Aorta (tissue), 5 donors: ENCODE measurements around the gene GP1BB. TPM values are rescaled to one million over a fixed set of nuclear protein-coding genes. Genes with fewer than 3 reads are reported as not detected.

Source experiments
- ATAC-seq: fragments of 200-7000 bp; cut with Tn5 transposase; one replicate; pipeline ENCODE4 v1.9.1; 2022; ENCODE audit warnings: moderate library complexity; ENCODE audit not compliant: low FRiP score
- DNase-seq, 2 donors: peaks; one replicate each; pipeline ENCODE4 v3.0.0-alpha.2; 2020
- H3K27ac ChIP-seq, 2 donors: one replicate each; pipeline ENCODE4 v1.5.1; 2013; ENCODE audit warnings: low read length in 2 of 2, mild to moderate bottlenecking in 2 of 2, moderate library complexity in 2 of 2, control low read depth in 1 of 2, inconsistent platforms in 1 of 2, low read depth in 1 of 2
- H3K27me3 ChIP-seq, 2 donors: one replicate each; pipeline ENCODE4 v1.6.1; 2013; ENCODE audit warnings: control low read depth in 1 of 2, low read length in 1 of 2, mild to moderate bottlenecking in 1 of 2, moderate library complexity in 1 of 2; ENCODE audit not compliant: insufficient read depth in 2 of 2, control insufficient read depth in 1 of 2
- H3K36me3 ChIP-seq, 2 donors: one replicate each; pipeline ENCODE4 v1.6.1; 2013; ENCODE audit warnings: control low read depth in 1 of 2, low read length in 1 of 2, mild to moderate bottlenecking in 1 of 2; ENCODE audit not compliant: insufficient read depth in 2 of 2, control insufficient read depth in 1 of 2
- H3K4me1 ChIP-seq, 2 donors: one replicate each; pipeline ENCODE4 v1.6.1; 2013; ENCODE audit warnings: low read length in 2 of 2, control low read depth in 1 of 2, mild to moderate bottlenecking in 1 of 2, moderate library complexity in 1 of 2; ENCODE audit not compliant: insufficient read depth in 2 of 2, control insufficient read depth in 1 of 2
- H3K4me3 ChIP-seq, 2 donors: one replicate each; pipeline ENCODE4 v1.5.1; 2013; ENCODE audit warnings: low read length in 2 of 2, control low read depth in 1 of 2, mild to moderate bottlenecking in 1 of 2
- H3K9me3 ChIP-seq: one replicate; pipeline ENCODE4 v1.6.1; 2013; ENCODE audit warnings: mild to moderate bottlenecking, low read length; ENCODE audit not compliant: control insufficient read depth
- WGBS, 2 donors: extraction: QIAGEN DNeasy Blood & Tissue Kit; methylation state at CpG; one replicate each; pipeline ENCODE4 v1.1.7; 2013; 5-methylcytosine and 5-hydroxymethylcytosine counted together
- intact Hi-C, 2 donors: fragments of 100-400 bp; cut with DNase I; formaldehyde crosslinking; loops; one replicate each; pipeline versions ENCODE4 v1.14.2 to v1.15.0; 2022
- polyA plus RNA-seq, 2 donors: library from polyadenylated mRNA; stranded (reverse); fragments of 200-250 nt; gene quantifications; one replicate each; pipeline ENCODE4 v1.2.3, GENCODE V29; 2013
- total RNA-seq, 2 donors: library from RNA; stranded (reverse); fragmentation: NEBNext Ultra II Directional; extraction: Animal tissue kit (Norgen Biotek cat#: 25700); gene quantifications; one replicate each; pipeline ENCODE4 v1.2.1, GENCODE V29; 2021
- donor health status: healthy with polysubstance abuse.
- donor health status: Bipolar disorder and iron deficiency.
- donor health status: DM: no; HTN: no; CAD: no.
- donor health status: DM: no; HTN: no; CAD: no.
- donor health status: DM: yes; HTN: yes; CAD: no.

Gene GP1BB
- total and polyA plus RNA-seq, 4 donors = 3.6 to 29.7 (median 8.1) TPM; not detected in 1

GRCh38 chr22:19733755-19734154 is 10.4 kb downstream of the GP1BB start:
- no peaks in the 10 kb centered on the region for H3K36me3 ChIP-seq
- ATAC-seq = no peak
- no peaks in the 10 kb centered on the region for H3K9me3 ChIP-seq
- no peak overlapping the region for H3K27ac ChIP-seq
- DNase-seq = no peak
- H3K27me3 ChIP-seq = no peaks in the 10 kb centered on the region
- no peak overlapping the region for H3K4me3 ChIP-seq
- H3K4me1 ChIP-seq = no peaks in the 10 kb centered on the region
- WGBS, 2 donors = 76 to 83% methylated on average over 5 of the region's 5 CpGs
- intact Hi-C loops = no loop called here

- no peak for ATAC-seq
- Histone ChIP-seq H3K9me3 (no peaks in the 10 kb centered on the region), H3K36me3 (no peaks in the 10 kb centered on the region), H3K4me3 (no peak overlapping the region), H3K4me1 (no peaks in the 10 kb centered on the region), H3K27me3 (no peaks in the 10 kb centered on the region), H3K27ac (no peak overlapping the region)
- DNase-seq = no peak
- 90 to 92% methylated on average over 7 of the region's 7 CpGs for WGBS, 2 donors
- intact Hi-C loops = no loop called here
Measured at GRCh38 chr22:19734163-19734562, 10.8 kb downstream of the GP1BB start.

GRCh38 chr22:19734837-19735382 is 11.6 kb downstream of the GP1BB start:
- H3K27ac ChIP-seq = no peak overlapping the region
- H3K36me3 ChIP-seq = no peaks in the 10 kb centered on the region
- no peaks in the 10 kb centered on the region for H3K27me3 ChIP-seq
- H3K9me3 ChIP-seq = no peaks in the 10 kb centered on the region
- H3K4me1 ChIP-seq = no peaks in the 10 kb centered on the region
- H3K4me3 ChIP-seq = no peak overlapping the region
- 89 to 92% methylated on average over 5 of the region's 5 CpGs for WGBS, 2 donors
- ATAC-seq (no peak), DNase-seq (no peak)
- intact Hi-C loops = no loop called here

GRCh38 chr22:19735665-19736510 is 12.5 kb downstream of the GP1BB start:
- ATAC-seq (no peak), DNase-seq (no peak)
- H3K27ac ChIP-seq = no peak overlapping the region
- no peaks in the 10 kb centered on the region for H3K27me3 ChIP-seq
- 86 to 88% methylated on average over 21 of the region's 21 CpGs for WGBS, 2 donors
- H3K4me3 ChIP-seq = no peak overlapping the region
- no peaks in the 10 kb centered on the region for H3K9me3 ChIP-seq
- no peaks in the 10 kb centered on the region for H3K4me1 ChIP-seq
- no peaks in the 10 kb centered on the region for H3K36me3 ChIP-seq
- intact Hi-C loops = no loop called here

- H3K9me3 ChIP-seq = no peaks in the 10 kb centered on the region
- ATAC-seq = no peak
- H3K4me1 ChIP-seq = no peaks in the 10 kb centered on the region
- no peaks in the 10 kb centered on the region for H3K36me3 ChIP-seq
- H3K27ac ChIP-seq = no peak overlapping the region
- H3K27me3 ChIP-seq = no peaks in the 10 kb centered on the region
- intact Hi-C loops = no loop called here
- 89% methylated on average over 17 of the region's 17 CpGs for WGBS, 2 donors
- H3K4me3 ChIP-seq = no peak overlapping the region
- no peak for DNase-seq
Measured at GRCh38 chr22:19737846-19738663, 14.7 kb downstream of the GP1BB start.

- H3K27ac ChIP-seq = no peak overlapping the region
- no peaks in the 10 kb centered on the region for H3K4me1 ChIP-seq
- ATAC-seq (no peak), DNase-seq (no peak)
- no peaks in the 10 kb centered on the region for H3K9me3 ChIP-seq
- 60 to 61% methylated on average over 31 of the region's 31 CpGs for WGBS, 2 donors
- no peaks in the 10 kb centered on the region for H3K27me3 ChIP-seq
- H3K4me3 ChIP-seq = no peak overlapping the region
- no peaks in the 10 kb centered on the region for H3K36me3 ChIP-seq
- intact Hi-C loops = no loop called here
Measured at GRCh38 chr22:19738664-19739447, 15.5 kb downstream of the GP1BB start.

GRCh38 chr22:19739448-19739895 is 16.1 kb downstream of the GP1BB start:
- no peaks in the 10 kb centered on the region for H3K36me3 ChIP-seq
- H3K4me1 ChIP-seq = no peaks in the 10 kb centered on the region
- H3K4me3 ChIP-seq = no peak overlapping the region
- DNase-seq (no peak), ATAC-seq (no peak)
- no peaks in the 10 kb centered on the region for H3K9me3 ChIP-seq
- intact Hi-C loops = no loop called here
- 59 to 65% methylated on average over 14 to 16 of the region's 16 CpGs for WGBS, 2 donors
- H3K27me3 ChIP-seq = no peaks in the 10 kb centered on the region
- no peak overlapping the region for H3K27ac ChIP-seq

GRCh38 chr22:19739911-19740449 is 16.6 kb downstream of the GP1BB start:
- Histone ChIP-seq H3K9me3 (no peaks in the 10 kb centered on the region), H3K4me3 (no peak overlapping the region), H3K4me1 (no peaks in the 10 kb centered on the region), H3K36me3 (no peaks in the 10 kb centered on the region), H3K27ac (no peak overlapping the region), H3K27me3 (no peaks in the 10 kb centered on the region)
- 95 to 99% methylated on average over 7 of the region's 7 CpGs for WGBS, 2 donors
- ATAC-seq (no peak), DNase-seq (no peak)
- intact Hi-C loops = no loop called here
